ENCODE measurements around the gene ANKS1A.

DNA sequence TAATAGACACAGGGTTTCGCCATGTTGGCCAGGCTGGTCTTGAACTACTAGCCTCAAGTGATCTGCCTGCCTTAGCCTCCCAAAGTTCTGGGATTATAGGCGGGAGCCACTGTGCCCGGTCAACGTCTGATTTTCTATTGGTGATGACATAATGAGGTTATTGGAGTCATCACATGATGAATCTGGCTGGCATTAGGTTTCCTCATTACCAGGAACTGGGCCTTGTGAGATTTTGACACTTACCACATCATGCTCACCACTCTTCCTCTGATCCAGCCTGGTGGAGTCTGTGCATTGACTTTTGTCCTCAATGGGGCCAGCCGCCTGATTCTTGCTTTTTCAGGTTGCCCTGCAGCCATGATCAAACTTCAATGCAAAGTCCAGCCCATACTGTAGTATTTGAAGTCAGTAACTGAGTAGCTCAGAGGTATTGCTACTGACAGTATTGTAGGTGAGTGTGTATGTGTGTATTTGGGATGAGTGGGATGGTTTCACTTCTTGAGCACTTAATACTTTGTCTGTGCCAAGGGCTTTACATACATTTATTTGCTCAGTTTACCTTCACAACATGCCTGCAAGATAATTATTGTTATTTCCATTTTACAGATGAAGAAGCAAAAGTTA, 16.0 kb downstream of the ANKS1A start:
- TF ChIP-seq POLR2A (IDR thresholded peaks at IDR 0.05), result no peak
- TF ChIP-seq, protein P1, sequence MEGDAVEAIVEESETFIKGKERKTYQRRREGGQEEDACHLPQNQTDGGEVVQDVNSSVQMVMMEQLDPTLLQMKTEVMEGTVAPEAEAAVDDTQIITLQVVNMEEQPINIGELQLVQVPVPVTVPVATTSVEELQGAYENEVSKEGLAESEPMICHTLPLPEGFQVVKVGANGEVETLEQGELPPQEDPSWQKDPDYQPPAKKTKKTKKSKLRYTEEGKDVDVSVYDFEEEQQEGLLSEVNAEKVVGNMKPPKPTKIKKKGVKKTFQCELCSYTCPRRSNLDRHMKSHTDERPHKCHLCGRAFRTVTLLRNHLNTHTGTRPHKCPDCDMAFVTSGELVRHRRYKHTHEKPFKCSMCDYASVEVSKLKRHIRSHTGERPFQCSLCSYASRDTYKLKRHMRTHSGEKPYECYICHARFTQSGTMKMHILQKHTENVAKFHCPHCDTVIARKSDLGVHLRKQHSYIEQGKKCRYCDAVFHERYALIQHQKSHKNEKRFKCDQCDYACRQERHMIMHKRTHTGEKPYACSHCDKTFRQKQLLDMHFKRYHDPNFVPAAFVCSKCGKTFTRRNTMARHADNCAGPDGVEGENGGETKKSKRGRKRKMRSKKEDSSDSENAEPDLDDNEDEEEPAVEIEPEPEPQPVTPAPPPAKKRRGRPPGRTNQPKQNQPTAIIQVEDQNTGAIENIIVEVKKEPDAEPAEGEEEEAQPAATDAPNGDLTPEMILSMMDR (IDR thresholded peaks at IDR 0.05), result no peak

All from right lobe of liver (tissue), 4 donors.